ENCODE data around the gene PRPH2. TPM values are rescaled to one million over a fixed set of nuclear protein-coding genes. Genes with fewer than 3 reads are reported as not detected.

Gene PRPH2
- polyA plus RNA-seq, 1 experiment = 1.7 TPM

DNA sequence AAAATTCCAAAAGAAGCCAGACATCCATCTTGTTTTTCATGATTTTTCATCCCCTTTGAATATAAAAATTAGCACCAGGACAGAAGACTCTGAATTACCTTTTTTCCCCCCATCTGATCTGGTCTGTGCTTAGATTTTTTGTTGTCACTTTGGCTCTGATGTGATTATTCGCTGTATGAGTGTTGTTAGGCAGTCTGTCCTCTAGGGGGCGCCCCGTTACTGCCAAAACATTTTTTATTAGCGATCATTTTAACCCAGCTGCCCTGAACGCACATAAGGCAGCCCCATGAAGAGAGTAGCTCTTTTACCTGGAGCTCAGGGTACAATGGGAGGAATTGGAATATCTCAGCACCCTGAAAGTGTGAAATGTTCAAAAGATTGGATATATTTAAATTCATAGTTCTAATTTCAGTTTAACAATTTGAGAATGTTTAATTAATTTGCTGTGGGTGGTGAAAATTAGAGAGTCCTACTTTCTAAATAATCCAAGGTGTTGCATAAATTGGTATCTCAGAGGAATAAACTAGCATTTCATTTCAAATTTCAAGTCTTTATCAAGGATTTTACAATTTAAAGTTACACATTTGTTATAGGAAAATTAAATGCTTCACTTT is 60.8 kb downstream of the PRPH2 start:
- POLR2A ChIA-PET = interaction anchor here (0.5 kb wide), 1 partner anchor 106 kb away, joined by 3 read pairs; no protein-coding TSS in a partner anchor
- CTCF ChIA-PET = interaction anchor here (0.6 to 5.8 kb wide), 28 partner anchors 8 to 239 kb away, joined by 3 to 56 read pairs (median 4); partner anchors contain the start of gene RPL7L1
- peak; percentile 9 for DNase-seq (ENCODE audit: low read depth)
- Histone ChIP-seq H3K27me3 (ENCODE audit: control insufficient read depth, insufficient read depth, low read length) (no peaks in the 10 kb centered on the region), H3K36me3 (ENCODE audit: control insufficient read depth, insufficient read depth, low read length) (peaks cover 8% of the 10 kb centered on the region), H3K4me3 (ENCODE audit: low read depth, low read length) (no peak overlapping the region)
- TF ChIP-seq CTCF (IDR thresholded peaks at IDR 0.05; ENCODE audit: insufficient read depth, low read depth, low read length) = peak; percentile 84

- ChIA-PET POLR2A (no interaction called here), CTCF (interaction anchor here (0.8 to 5.8 kb wide), 3 partner anchors 67 to 220 kb away, joined by 3 to 56 read pairs (median 3); partner anchors contain the start of gene RPL7L1)
- DNase-seq (ENCODE audit: low read depth) = no peak
- no peak for TF ChIP-seq CTCF (IDR thresholded peaks at IDR 0.05; ENCODE audit: insufficient read depth, low read depth, low read length)
- Histone ChIP-seq H3K27me3 (ENCODE audit: control insufficient read depth, insufficient read depth, low read length) (no peaks in the 10 kb centered on the region), H3K36me3 (ENCODE audit: control insufficient read depth, insufficient read depth, low read length) (peaks cover 11% of the 10 kb centered on the region), H3K4me3 (ENCODE audit: low read depth, low read length) (no peak overlapping the region)
These were observed 62.6 kb downstream of the PRPH2 start for GRCh38 chr6:42659806-42660205.

DNA sequence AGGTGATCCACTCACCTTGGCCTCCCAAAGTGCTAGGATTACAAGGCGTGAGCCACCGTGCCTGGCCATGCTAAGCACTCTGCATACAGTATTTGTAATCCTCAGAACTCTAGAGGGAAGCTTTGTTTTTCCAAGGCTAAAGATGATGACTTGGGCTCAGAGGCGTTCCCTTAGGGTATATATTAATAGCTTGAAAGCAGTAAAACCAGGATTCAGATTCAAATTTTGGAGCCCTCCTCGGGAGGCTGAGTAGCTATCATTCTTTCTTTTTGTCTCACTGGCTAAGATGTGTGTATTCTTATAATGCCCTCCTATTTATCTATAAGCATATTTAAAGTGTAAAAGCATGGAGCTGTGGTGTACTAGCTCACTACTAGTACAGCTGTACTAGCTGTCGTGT is 68.5 kb downstream of the PRPH2 start:
- ChIA-PET POLR2A (no interaction called here), CTCF (interaction anchor here (0.9 kb wide), 1 partner anchor 12 kb away, joined by 3 read pairs; no protein-coding TSS in a partner anchor)
- Histone ChIP-seq H3K4me3 (ENCODE audit: low read depth, low read length) (no peak overlapping the region), H3K36me3 (ENCODE audit: control insufficient read depth, insufficient read depth, low read length) (peaks cover 9% of the 10 kb centered on the region), H3K27me3 (ENCODE audit: control insufficient read depth, insufficient read depth, low read length) (no peaks in the 10 kb centered on the region)
- TF ChIP-seq CTCF (IDR thresholded peaks at IDR 0.05; ENCODE audit: insufficient read depth, low read depth, low read length) = no peak
- DNase-seq (ENCODE audit: low read depth) = no peak

GRCh38 chr6:42652024-42652746 is 70.2 kb downstream of the PRPH2 start:
- ChIA-PET POLR2A (no interaction called here), CTCF (interaction anchor here (2.8 kb wide), 1 partner anchor 9 kb away, joined by 10 read pairs; no protein-coding TSS in a partner anchor)
- Histone ChIP-seq H3K4me3 (ENCODE audit: low read depth, low read length) (no peak overlapping the region), H3K27me3 (ENCODE audit: control insufficient read depth, insufficient read depth, low read length) (no peaks in the 10 kb centered on the region), H3K36me3 (ENCODE audit: control insufficient read depth, insufficient read depth, low read length) (peaks cover 10% of the 10 kb centered on the region)
- no peak for TF ChIP-seq CTCF (IDR thresholded peaks at IDR 0.05; ENCODE audit: insufficient read depth, low read depth, low read length)
- no peak for DNase-seq (ENCODE audit: low read depth)

Small RNAs within 50 kb of the gene (small RNA-seq; reads per million reads assigned to genes)
- not detected for gene RNU6-890P (ENCODE audit: insufficient read length, low read depth, low replicate concordance)

Other genes with a start within 250 kb of the PRPH2 start
- gene UBR2, start 158.6 kb downstream of the PRPH2 start, polyA plus RNA-seq (2011; rRNA removed) = 9.8 and 18.2 TPM in 2 replicates
- gene TBCC, start 23.5 kb upstream of the PRPH2 start, polyA plus RNA-seq (2011; rRNA removed) = 16.5 and 23.8 TPM in 2 replicates
- gene BICRAL, start 59.5 kb upstream of the PRPH2 start, polyA plus RNA-seq (2011; rRNA removed) = 7.4 and 8.6 TPM in 2 replicates
- gene RPL7L1, start 157.0 kb upstream of the PRPH2 start, polyA plus RNA-seq (2011; rRNA removed) = 30.2 and 44.4 TPM in 2 replicates
- not detected in 2 replicates for gene PTCRA, start 193.5 kb upstream of the PRPH2 start, polyA plus RNA-seq (2011; rRNA removed)
- 45.7 and 50.6 TPM in 2 replicates for gene CNPY3, start 206.9 kb upstream of the PRPH2 start, polyA plus RNA-seq (2011; rRNA removed)
- 0.10 and 0.39 TPM in 2 replicates for gene GNMT, start 238.2 kb upstream of the PRPH2 start, polyA plus RNA-seq (2011; rRNA removed)

All from BJ (cell line).